GM23338 (cell line): ENCODE data around the gene BRD3. TPM values are rescaled to one million over a fixed set of nuclear protein-coding genes. Genes with fewer than 3 reads are reported as not detected.

Source experiments
- ATAC-seq: fragments of 200-7000 bp; cut with Tn5 transposase; 3 replicates; pipeline ENCODE4 v1.9.1; 2020
- DNase-seq: peaks from one replicate; pipeline ENCODE4 v3.0.0-alpha.2; 2015; ENCODE audit warnings: low spot score
- H2AFZ ChIP-seq: fragments of 200-600 bp; sonication (generic); 2 replicates; pipeline ENCODE4 v1.8.0; 2016; ENCODE audit warnings: antibody characterized with exemption, mild to moderate bottlenecking, moderate library complexity
- H3F3A ChIP-seq: fragments of 200-600 bp; sonication (generic); replicated peaks from 2 replicates; pipeline ENCODE4 v1.8.0; 2017; ENCODE audit warnings: antibody characterized with exemption, mixed run types, low read depth
- H3K27ac ChIP-seq: fragments of 200-600 bp; sonication (generic); 2 replicates; pipeline ENCODE4 v1.6.1; 2016; ENCODE audit warnings: low read depth
- H3K27me3 ChIP-seq: fragments of 200-600 bp; sonication (generic); 2 replicates; pipeline ENCODE4 v1.8.0; 2016; ENCODE audit warnings: mild to moderate bottlenecking, mixed run types, moderate library complexity; ENCODE audit not compliant: insufficient read depth
- H3K36me3 ChIP-seq: fragments of 200-600 bp; sonication (generic); 2 replicates; pipeline ENCODE4 v1.8.0; 2016; ENCODE audit warnings: mild to moderate bottlenecking; ENCODE audit not compliant: insufficient read depth
- H3K4me1 ChIP-seq: fragments of 200-600 bp; sonication (generic); 2 replicates; pipeline ENCODE4 v1.8.0; 2016; ENCODE audit warnings: mild to moderate bottlenecking, moderate library complexity; ENCODE audit not compliant: insufficient read depth
- H3K4me2 ChIP-seq: fragments of 200-600 bp; sonication (generic); 2 replicates; pipeline ENCODE4 v1.7.1; 2017; ENCODE audit warnings: mixed run types
- H3K4me3 ChIP-seq: fragments of 200-600 bp; sonication (generic); 2 replicates; pipeline ENCODE4 v1.6.1; 2016; ENCODE audit warnings: mixed run types
- H3K79me2 ChIP-seq: fragments of 200-600 bp; sonication (generic); replicated peaks from 2 replicates; pipeline ENCODE4 v1.8.0; 2017; ENCODE audit warnings: mild to moderate bottlenecking; ENCODE audit not compliant: insufficient read depth
- H3K9me2 ChIP-seq: fragments of 200-600 bp; sonication (generic); 2 replicates; pipeline ENCODE4 v1.8.0; 2017; ENCODE audit not compliant: insufficient read depth
- H4K20me1 ChIP-seq: fragments of 200-600 bp; sonication (generic); replicated peaks from 2 replicates; pipeline ENCODE4 v1.8.0; 2017; ENCODE audit warnings: mild to moderate bottlenecking; ENCODE audit not compliant: insufficient read depth
- H3K27ac Mint-ChIP-seq: 2 replicates; pipeline ENCODE4 v1.8.0; 2020; ENCODE audit warnings: inconsistent platforms, mild to moderate bottlenecking, moderate library complexity, mixed read lengths
- H3K27me3 Mint-ChIP-seq: 3 replicates; pipeline ENCODE4 v1.8.0; 2022; ENCODE audit warnings: low read depth, mild to moderate bottlenecking, moderate library complexity, mixed read lengths, inconsistent platforms; ENCODE audit not compliant: insufficient read depth, poor library complexity
- H3K36me3 Mint-ChIP-seq: 3 replicates; pipeline ENCODE4 v1.8.0; 2021; ENCODE audit warnings: low read depth, mild to moderate bottlenecking, inconsistent platforms, moderate library complexity, mixed read lengths
- H3K4me1 Mint-ChIP-seq: 3 replicates; pipeline ENCODE4 v1.8.0; 2020; ENCODE audit warnings: mild to moderate bottlenecking, inconsistent platforms, mixed read lengths
- H3K4me3 Mint-ChIP-seq: 3 replicates; pipeline ENCODE4 v1.8.0; 2021; ENCODE audit warnings: moderate library complexity, mild to moderate bottlenecking, inconsistent platforms, mixed read lengths
- H3K9me3 Mint-ChIP-seq: 3 replicates; pipeline ENCODE4 v1.8.0; 2020; ENCODE audit warnings: moderate library complexity, mild to moderate bottlenecking, inconsistent platforms, mixed read lengths
- CREB1 ChIP-seq: fragments of 250-450 bp; sonication (Bioruptor Pico); IDR thresholded peaks from 2 replicates; pipeline ENCODE4 v1.5.0; 2020; ENCODE audit warnings: low read depth, mild to moderate bottlenecking, moderate library complexity
- CTCF ChIP-seq, 2 experiments: fragments of 200-600 bp in 1 of 2; sonication (generic) in 1 of 2; conservative IDR thresholded peaks; 2 replicates each; pipeline versions ENCODE4 v1.5.1 to v1.6.1; 2016 to 2017; ENCODE audit warnings: antibody characterized with exemption in 2 of 2, low read depth in 2 of 2, mild to moderate bottlenecking in 2 of 2, moderate library complexity in 1 of 2
- ETS1 ChIP-seq: IDR thresholded peaks from 2 replicates; pipeline ENCODE4 v1.6.1; 2016; ENCODE audit warnings: antibody characterized with exemption
- EZH2 ChIP-seq: fragments of 200-600 bp; sonication (generic); IDR thresholded peaks from one replicate; pipeline ENCODE4 v1.8.0; 2017; ENCODE audit warnings: antibody characterized with exemption, mild to moderate bottlenecking, low read depth; ENCODE audit not compliant: unreplicated experiment
- EZH2phosphoT487 ChIP-seq: fragments of 200-600 bp; sonication (generic); IDR thresholded peaks from one replicate; pipeline ENCODE4 v1.8.1; 2018; ENCODE audit warnings: antibody characterized with exemption; ENCODE audit not compliant: unreplicated experiment
- JUNB ChIP-seq: IDR thresholded peaks from one replicate; pipeline ENCODE4 v1.6.1; 2016; ENCODE audit warnings: antibody characterized with exemption; ENCODE audit not compliant: unreplicated experiment
- NANOG ChIP-seq: IDR thresholded peaks from 2 replicates; pipeline ENCODE4 v1.6.1; 2016; ENCODE audit warnings: antibody characterized with exemption, borderline replicate concordance
- POLR2AphosphoS5 ChIP-seq: IDR thresholded peaks from 2 replicates; pipeline ENCODE4 v1.6.1; 2016; ENCODE audit warnings: antibody characterized with exemption, low read depth
- REST ChIP-seq: IDR thresholded peaks from one replicate; pipeline ENCODE4 v1.6.1; 2018; ENCODE audit warnings: antibody characterized with exemption; ENCODE audit not compliant: unreplicated experiment
- STAT1 ChIP-seq: IDR thresholded peaks from one replicate; pipeline ENCODE4 v1.6.1; 2016; ENCODE audit warnings: antibody characterized with exemption; ENCODE audit not compliant: unreplicated experiment
- ZNF114 ChIP-seq: fragments of 250-450 bp; sonication (Bioruptor Pico); IDR thresholded peaks from 2 replicates; pipeline ENCODE4 v1.5.0; 2020; ENCODE audit warnings: mild to moderate bottlenecking, moderate library complexity
- ZNF331 ChIP-seq: fragments of 250-450 bp; sonication (Bioruptor Pico); IDR thresholded peaks from 2 replicates; pipeline ENCODE4 v1.5.0; 2020; ENCODE audit warnings: low read depth, mild to moderate bottlenecking, moderate library complexity
- polyA plus RNA-seq: library from polyadenylated mRNA; unstranded; fragments of >200 nt; fragmentation: Nextera tagmentation; extraction: Ambion mirVana; gene quantifications from 2 replicates; pipeline ENCODE4 v1.2.1, GENCODE V29; 2016
- total RNA-seq: library from RNA; depleted of rRNA; stranded (reverse); fragments of >200 nt; shearing (Covaris generic); gene quantifications from 2 replicates; pipeline ENCODE4 v1.2.3, GENCODE V29; 2014
- TF ChIP-seq, protein P1 (sequence below): fragments of 250-450 bp; sonication (Bioruptor Pico); IDR thresholded peaks from 2 replicates; pipeline ENCODE4 v1.5.0; 2020; ENCODE audit warnings: mild to moderate bottlenecking, moderate library complexity

Gene BRD3
- total and polyA plus RNA-seq, 2 experiments from 2014 or later: 46.0 to 88.0 TPM

- H3K36me3 Mint-ChIP-seq: no peaks in the 10 kb centered on the region; the same call in 1 of the 3 replicates
- Histone ChIP-seq H3F3A (no peaks in the 10 kb centered on the region), H3K4me2 (no peak overlapping the region), H3K9me2 (no peaks in the 10 kb centered on the region), H3K27ac (no peak overlapping the region), H3K27me3 (no peaks in the 10 kb centered on the region), H3K4me3 (no peak overlapping the region), H3K79me2 (no peaks in the 10 kb centered on the region), H2AFZ (no peak overlapping the region), H3K36me3 (no peaks in the 10 kb centered on the region), H3K4me1 (no peaks in the 10 kb centered on the region), H4K20me1 (no peaks in the 10 kb centered on the region)
- TF ChIP-seq POLR2AphosphoS5: no peak
- no peak for TF ChIP-seq ZNF331 (CRISPR knock-in tag)
- TF ChIP-seq EZH2: no peak
- no peak for TF ChIP-seq CTCF (conservative IDR thresholded peaks at IDR 0.05; ENCODE audit: low read depth in 2 of 2)
- no peak for TF ChIP-seq ETS1
- no peak for TF ChIP-seq EZH2phosphoT487
- no peak for TF ChIP-seq JUNB
- TF ChIP-seq CREB1 (CRISPR knock-in tag): no peak
- no peak for TF ChIP-seq STAT1
- TF ChIP-seq REST: no peak
- TF ChIP-seq NANOG: no peak
- TF ChIP-seq ZNF114 (CRISPR knock-in tag): no peak
- TF ChIP-seq, protein P1, sequence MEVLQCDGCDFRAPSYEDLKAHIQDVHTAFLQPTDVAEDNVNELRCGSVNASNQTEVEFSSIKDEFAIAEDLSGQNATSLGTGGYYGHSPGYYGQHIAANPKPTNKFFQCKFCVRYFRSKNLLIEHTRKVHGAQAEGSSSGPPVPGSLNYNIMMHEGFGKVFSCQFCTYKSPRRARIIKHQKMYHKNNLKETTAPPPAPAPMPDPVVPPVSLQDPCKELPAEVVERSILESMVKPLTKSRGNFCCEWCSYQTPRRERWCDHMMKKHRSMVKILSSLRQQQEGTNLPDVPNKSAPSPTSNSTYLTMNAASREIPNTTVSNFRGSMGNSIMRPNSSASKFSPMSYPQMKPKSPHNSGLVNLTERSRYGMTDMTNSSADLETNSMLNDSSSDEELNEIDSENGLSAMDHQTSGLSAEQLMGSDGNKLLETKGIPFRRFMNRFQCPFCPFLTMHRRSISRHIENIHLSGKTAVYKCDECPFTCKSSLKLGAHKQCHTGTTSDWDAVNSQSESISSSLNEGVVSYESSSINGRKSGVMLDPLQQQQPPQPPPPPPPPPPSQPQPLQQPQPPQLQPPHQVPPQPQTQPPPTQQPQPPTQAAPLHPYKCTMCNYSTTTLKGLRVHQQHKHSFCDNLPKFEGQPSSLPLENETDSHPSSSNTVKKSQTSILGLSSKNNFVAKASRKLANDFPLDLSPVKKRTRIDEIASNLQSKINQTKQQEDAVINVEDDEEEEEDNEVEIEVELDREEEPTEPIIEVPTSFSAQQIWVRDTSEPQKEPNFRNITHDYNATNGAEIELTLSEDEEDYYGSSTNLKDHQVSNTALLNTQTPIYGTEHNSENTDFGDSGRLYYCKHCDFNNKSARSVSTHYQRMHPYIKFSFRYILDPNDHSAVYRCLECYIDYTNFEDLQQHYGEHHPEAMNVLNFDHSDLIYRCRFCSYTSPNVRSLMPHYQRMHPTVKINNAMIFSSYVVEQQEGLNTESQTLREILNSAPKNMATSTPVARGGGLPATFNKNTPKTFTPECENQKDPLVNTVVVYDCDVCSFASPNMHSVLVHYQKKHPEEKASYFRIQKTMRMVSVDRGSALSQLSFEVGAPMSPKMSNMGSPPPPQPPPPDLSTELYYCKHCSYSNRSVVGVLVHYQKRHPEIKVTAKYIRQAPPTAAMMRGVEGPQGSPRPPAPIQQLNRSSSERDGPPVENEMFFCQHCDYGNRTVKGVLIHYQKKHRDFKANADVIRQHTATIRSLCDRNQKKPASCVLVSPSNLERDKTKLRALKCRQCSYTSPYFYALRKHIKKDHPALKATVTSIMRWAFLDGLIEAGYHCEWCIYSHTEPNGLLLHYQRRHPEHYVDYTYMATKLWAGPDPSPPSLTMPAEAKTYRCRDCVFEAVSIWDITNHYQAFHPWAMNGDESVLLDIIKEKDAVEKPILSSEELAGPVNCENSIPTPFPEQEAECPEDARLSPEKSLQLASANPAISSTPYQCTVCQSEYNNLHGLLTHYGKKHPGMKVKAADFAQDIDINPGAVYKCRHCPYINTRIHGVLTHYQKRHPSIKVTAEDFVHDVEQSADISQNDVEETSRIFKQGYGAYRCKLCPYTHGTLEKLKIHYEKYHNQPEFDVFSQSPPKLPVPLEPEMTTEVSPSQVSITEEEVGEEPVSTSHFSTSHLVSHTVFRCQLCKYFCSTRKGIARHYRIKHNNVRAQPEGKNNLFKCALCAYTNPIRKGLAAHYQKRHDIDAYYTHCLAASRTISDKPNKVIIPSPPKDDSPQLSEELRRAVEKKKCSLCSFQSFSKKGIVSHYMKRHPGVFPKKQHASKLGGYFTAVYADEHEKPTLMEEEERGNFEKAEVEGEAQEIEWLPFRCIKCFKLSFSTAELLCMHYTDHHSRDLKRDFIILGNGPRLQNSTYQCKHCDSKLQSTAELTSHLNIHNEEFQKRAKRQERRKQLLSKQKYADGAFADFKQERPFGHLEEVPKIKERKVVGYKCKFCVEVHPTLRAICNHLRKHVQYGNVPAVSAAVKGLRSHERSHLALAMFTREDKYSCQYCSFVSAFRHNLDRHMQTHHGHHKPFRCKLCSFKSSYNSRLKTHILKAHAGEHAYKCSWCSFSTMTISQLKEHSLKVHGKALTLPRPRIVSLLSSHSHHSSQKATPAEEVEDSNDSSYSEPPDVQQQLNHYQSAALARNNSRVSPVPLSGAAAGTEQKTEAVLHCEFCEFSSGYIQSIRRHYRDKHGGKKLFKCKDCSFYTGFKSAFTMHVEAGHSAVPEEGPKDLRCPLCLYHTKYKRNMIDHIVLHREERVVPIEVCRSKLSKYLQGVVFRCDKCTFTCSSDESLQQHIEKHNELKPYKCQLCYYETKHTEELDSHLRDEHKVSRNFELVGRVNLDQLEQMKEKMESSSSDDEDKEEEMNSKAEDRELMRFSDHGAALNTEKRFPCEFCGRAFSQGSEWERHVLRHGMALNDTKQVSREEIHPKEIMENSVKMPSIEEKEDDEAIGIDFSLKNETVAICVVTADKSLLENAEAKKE (CRISPR knock-in tag): no peak
- H3K4me3 Mint-ChIP-seq: no peak overlapping the region
- ATAC-seq (no peak), DNase-seq (no peak)
- no peaks in the 10 kb centered on the region for H3K4me1 Mint-ChIP-seq
- peaks cover 2% of the 10 kb centered on the region for H3K27me3 Mint-ChIP-seq
- peaks cover 15% of the 10 kb centered on the region for H3K9me3 Mint-ChIP-seq
- no peak overlapping the region for H3K27ac Mint-ChIP-seq
These were observed 62.4 kb downstream of the BRD3 start for GRCh38 chr9:134005381-134005780.
